HepG2 (cell line): ENCODE results near the gene SMYD2. TPM values are rescaled to one million over a fixed set of nuclear protein-coding genes. Genes with fewer than 3 reads are reported as not detected.

Experiments used
- ATAC-seq: fragments of 200-7000 bp; cut with Tn5 transposase; 3 replicates; pipeline ENCODE4 v1.9.1; 2020; ENCODE audit warnings: mild to moderate bottlenecking, moderate library complexity
- BruUV-seq: library from RNA; stranded (reverse); fragments of 400-500 nt; replicated peaks from 2 replicates; lab custom pipeline; 2021; lab: Mats Ljungman, UMichigan
- CTCF ChIA-PET: fragments of 300-600 bp; formaldehyde crosslinking; extraction: SDS; loops from one replicate; lab custom pipeline; 2021; ENCODE audit warnings: low total read pairs, inconsistent platforms, low intra/inter-chr PET ratio; lab: Yijun Ruan, JAX
- POLR2A ChIA-PET: fragments of 350-600 bp; sonication (Branson Sonifier 250); formaldehyde crosslinking; loops from one replicate; lab custom pipeline; 2020; ENCODE audit warnings: antibody characterized with exemption, inconsistent platforms; lab: Yijun Ruan, JAX
- DNase-seq: peaks from one replicate; pipeline ENCODE4 v3.0.0-alpha.2; 2015; ENCODE audit warnings: low spot score
- FAIRE-seq: peaks from 3 replicates; lab custom pipeline; 2011; peaks lifted over from hg19 to GRCh38; lab: Jason Lieb, UNC
- H2AFZ ChIP-seq: one replicate; pipeline ENCODE4 v1.6.1; 2011; ENCODE audit warnings: low read length, inconsistent platforms
- H3K27ac ChIP-seq: fragments of 300-600 bp; 3 replicates; pipeline ENCODE4 v1.8.0; 2011; ENCODE audit warnings: mixed run types, mild to moderate bottlenecking, mixed read lengths, low read length, inconsistent platforms; ENCODE audit not compliant: insufficient read depth; ENCODE audit errors: extremely low read length
- H3K27me3 ChIP-seq, 2 experiments: fragments of 200-600 bp in 1 of 2; 2 replicates in 1 of 2; 3 replicates in 1 of 2; pipeline versions ENCODE4 v1.6.0 to v1.8.0; 2011; ENCODE audit warnings: low read length in 2 of 2, mild to moderate bottlenecking in 2 of 2, moderate library complexity in 2 of 2, inconsistent platforms in 1 of 2; ENCODE audit not compliant: insufficient read depth in 2 of 2, control insufficient read depth in 1 of 2
- H3K36me3 ChIP-seq, 2 experiments: fragments of 200-600 bp in 1 of 2; replicated peaks in 1 of 2; 2 replicates in 1 of 2; 3 replicates in 1 of 2; pipeline versions ENCODE4 v1.5.1 to v1.8.0; 2011; ENCODE audit warnings: low read length in 2 of 2, inconsistent platforms in 1 of 2; ENCODE audit not compliant: insufficient read depth in 2 of 2, control insufficient read depth in 1 of 2
- H3K4me1 ChIP-seq: 2 replicates; pipeline ENCODE4 v1.5.1; 2012; ENCODE audit warnings: low read length, inconsistent platforms; ENCODE audit not compliant: insufficient read depth
- H3K4me2 ChIP-seq: 2 replicates; pipeline ENCODE4 v1.6.0; 2011; ENCODE audit warnings: low read depth, low read length, inconsistent platforms
- H3K4me3 ChIP-seq, 3 experiments: fragments of 200-600 bp in 1 of 3; sonication (generic), shearing (Covaris generic) in 1 of 3; replicated peaks in 1 of 3; 2 replicates each; pipeline ENCODE4 v1.5.1; 2011 to 2016; ENCODE audit warnings: low read length in 3 of 3, inconsistent platforms in 2 of 3, low read depth in 2 of 3, mild to moderate bottlenecking in 2 of 3, control low read depth in 1 of 3, mixed read lengths in 1 of 3; ENCODE audit not compliant: insufficient read depth in 1 of 3
- H3K79me2 ChIP-seq: one replicate; pipeline ENCODE4 v1.6.1; 2011; ENCODE audit warnings: low read length, inconsistent platforms; ENCODE audit not compliant: insufficient read depth
- H3K9ac ChIP-seq: 2 replicates; pipeline ENCODE4 v1.6.0; 2011; ENCODE audit warnings: mild to moderate bottlenecking, low read depth, low read length, inconsistent platforms; ENCODE audit not compliant: insufficient read depth
- H3K9me3 ChIP-seq: 2 replicates; pipeline ENCODE4 v1.5.1; 2012; ENCODE audit warnings: mild to moderate bottlenecking, low read length
- H4K20me1 ChIP-seq: 2 replicates; pipeline ENCODE4 v1.6.0; 2011; ENCODE audit warnings: inconsistent platforms, mild to moderate bottlenecking, low read length, moderate library complexity; ENCODE audit not compliant: insufficient read depth
- ARID5B ChIP-seq: IDR thresholded peaks from 2 replicates; pipeline ENCODE4 v1.4.0; 2020; ENCODE audit warnings: mild to moderate bottlenecking, missing genetic modification reagents
- CREM ChIP-seq, 2 experiments: sonication (generic) in 1 of 2; formaldehyde crosslinking in 1 of 2; IDR thresholded peaks; 2 replicates each; pipeline versions ENCODE4 v1.4.0 to v1.6.1; 2016 to 2020; ENCODE audit warnings: antibody characterized with exemption in 1 of 2, mild to moderate bottlenecking in 1 of 2, missing genetic modification reagents in 1 of 2
- KDM5A ChIP-seq: fragments of 200-600 bp; sonication (generic); IDR thresholded peaks from 2 replicates; pipeline ENCODE4 v1.7.0; 2018; ENCODE audit warnings: antibody characterized with exemption, mild to moderate bottlenecking, low read length, borderline replicate concordance
- KLF12 ChIP-seq: sonication (generic); formaldehyde crosslinking; IDR thresholded peaks from 2 replicates; pipeline ENCODE4 v1.4.0; 2020; ENCODE audit warnings: missing genetic modification reagents, borderline replicate concordance
- KLF9 ChIP-seq: IDR thresholded peaks from 2 replicates; pipeline ENCODE4 v1.6.1; 2016; ENCODE audit warnings: low read depth
- POGZ ChIP-seq: sonication (generic); formaldehyde crosslinking; IDR thresholded peaks from 2 replicates; pipeline ENCODE4 v1.4.0; 2020; ENCODE audit warnings: mild to moderate bottlenecking, missing genetic modification reagents
- TBX3 ChIP-seq: fragments of 450-650 bp; IDR thresholded peaks from 2 replicates; pipeline ENCODE4 v1.6.1; 2017; ENCODE audit warnings: antibody characterized with exemption, mild to moderate bottlenecking, inconsistent platforms, borderline replicate concordance
- ZBTB38 ChIP-seq: sonication (generic); formaldehyde crosslinking; IDR thresholded peaks from 2 replicates; pipeline ENCODE4 v1.5.1; 2020; ENCODE audit warnings: mild to moderate bottlenecking, missing genetic modification reagents
- ZNF383 ChIP-seq: sonication (generic); formaldehyde crosslinking; IDR thresholded peaks from 2 replicates; pipeline ENCODE4 v1.4.0; 2020; ENCODE audit warnings: missing genetic modification reagents, mild to moderate bottlenecking, borderline replicate concordance
- ZNF776 ChIP-seq: sonication (generic); formaldehyde crosslinking; IDR thresholded peaks from 2 replicates; pipeline ENCODE4 v1.4.0; 2020; ENCODE audit warnings: mild to moderate bottlenecking, missing genetic modification reagents
- WGBS: methylation state at CpG from one replicate; pipeline ENCODE4 v1.1.6; 2017; ENCODE audit warnings: low lambda C conversion rate; 5-methylcytosine and 5-hydroxymethylcytosine counted together
- in situ Hi-C: cut with HindIII; loops from 2 replicates; pipeline ENCODE4 v1.10.0; 2017; ENCODE audit warnings: low pct_unique_long_range_greater_than_20kb; ENCODE audit not compliant: extremely low pct_ligation_motif_present
- intact Hi-C: fragments of 100-400 bp; cut with micrococcal nuclease; formaldehyde crosslinking; loops from one replicate; pipeline ENCODE4 v1.10.0; 2022; ENCODE audit not compliant: unreplicated experiment
- polyA plus RNA-seq, 8 experiments: library from polyadenylated mRNA; depleted of rRNA in 3 of 8; stranded (reverse) in 7 of 8; unstranded in 1 of 8; fragments of >200 nt; fragmentation: Illumina TruSeq in 4 of 8; extraction: Trizol in 4 of 8; gene quantifications; 2 replicates each; pipeline versions ENCODE4 v1.2.1 to v1.2.3, GENCODE V29; 2011 to 2016; ENCODE audit warnings: low read depth in 4 of 8, missing spikeins in 1 of 8, mixed read lengths in 1 of 8; ENCODE audit not compliant: insufficient read depth in 1 of 8
- total RNA-seq, 5 experiments: library from RNA; depleted of rRNA; stranded (reverse); fragments of >200 nt; fragmentation: Illumina TruSeq; extraction: Trizol; gene quantifications; 2 replicates each; pipeline ENCODE4 v1.2.3, GENCODE V29; 2016; ENCODE audit warnings: low read depth in 1 of 5
- TF ChIP-seq, protein P1 (sequence below): IDR thresholded peaks from 2 replicates; pipeline ENCODE4 v1.6.1; 2016; ENCODE audit warnings: mild to moderate bottlenecking
- TF ChIP-seq, protein P2 (sequence below): sonication (generic); formaldehyde crosslinking; IDR thresholded peaks from 2 replicates; pipeline ENCODE4 v1.4.0; 2020; ENCODE audit warnings: mild to moderate bottlenecking, missing genetic modification reagents, borderline replicate concordance

Gene SMYD2
- total and polyA plus RNA-seq, 2 of the 13 experiments (the other 11 are each of a cell fraction or from before 2014, with no cell fraction given) = 72.7 to 139 TPM

- ATAC-seq = peak; percentile 6; the same call in 2 of the 3 replicates
- Histone ChIP-seq H3K4me1 (peaks cover 69% of the 10 kb centered on the region), H3K27me3 (no peaks in the 10 kb centered on the region; a peak in 1 of 5 replicates), H4K20me1 (no peaks in the 10 kb centered on the region), H2AFZ (no peak overlapping the region), H3K9ac (peak overlapping the region; percentile 91), H3K4me2 (peak overlapping the region; percentile 96), H3K9me3 (no peaks in the 10 kb centered on the region), H3K79me2 (peaks cover 49% of the 10 kb centered on the region), H3K36me3 (no peaks in the 10 kb centered on the region; a peak in 1 of 5 replicates), H3K4me3 (peak overlapping the region; percentile 84 to 94 (median 86)), H3K27ac (peak overlapping the region; percentile 98)
- TSS peak; percentile 55 for BruUV-seq
- in situ Hi-C loops (no loop called here), intact Hi-C loops (no loop called here)
- POLR2A ChIA-PET = interaction anchor here (1.1 to 1.2 kb wide), 2 partner anchors 37 to 712 kb away, joined by 3 to 4 read pairs; no protein-coding TSS in a partner anchor
- DNase-seq = peak; percentile 56
- CTCF ChIA-PET = no interaction called here
- 0% methylated on average over 13 of the region's 14 CpGs for WGBS
- FAIRE-seq = peak; percentile 21
- TF ChIP-seq KLF9 (CRISPR knock-in tag) (peak; percentile 37; the same call in 1 of the 2 replicates), TBX3 (no peak), CREM (IDR thresholded peaks at IDR 0.05) (no peak), CREM (CRISPR knock-in tag; IDR thresholded peaks at IDR 0.05) (no peak), ZNF776 (no peak), ZBTB38 (no peak), ZNF383 (CRISPR knock-in tag) (no peak), ARID5B (CRISPR knock-in tag) (no peak), POGZ (no peak), KDM5A (peak; percentile 42; the same call in 1 of the 2 replicates), KLF12 (CRISPR knock-in tag) (no peak)
- TF ChIP-seq, protein P1, sequence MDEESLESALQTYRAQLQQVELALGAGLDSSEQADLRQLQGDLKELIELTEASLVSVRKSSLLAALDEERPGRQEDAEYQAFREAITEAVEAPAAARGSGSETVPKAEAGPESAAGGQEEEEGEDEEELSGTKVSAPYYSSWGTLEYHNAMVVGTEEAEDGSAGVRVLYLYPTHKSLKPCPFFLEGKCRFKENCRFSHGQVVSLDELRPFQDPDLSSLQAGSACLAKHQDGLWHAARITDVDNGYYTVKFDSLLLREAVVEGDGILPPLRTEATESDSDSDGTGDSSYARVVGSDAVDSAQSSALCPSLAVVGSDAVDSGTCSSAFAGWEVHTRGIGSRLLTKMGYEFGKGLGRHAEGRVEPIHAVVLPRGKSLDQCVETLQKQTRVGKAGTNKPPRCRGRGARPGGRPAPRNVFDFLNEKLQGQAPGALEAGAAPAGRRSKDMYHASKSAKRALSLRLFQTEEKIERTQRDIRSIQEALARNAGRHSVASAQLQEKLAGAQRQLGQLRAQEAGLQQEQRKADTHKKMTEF (CRISPR knock-in tag) = no peak
- TF ChIP-seq, protein P2, sequence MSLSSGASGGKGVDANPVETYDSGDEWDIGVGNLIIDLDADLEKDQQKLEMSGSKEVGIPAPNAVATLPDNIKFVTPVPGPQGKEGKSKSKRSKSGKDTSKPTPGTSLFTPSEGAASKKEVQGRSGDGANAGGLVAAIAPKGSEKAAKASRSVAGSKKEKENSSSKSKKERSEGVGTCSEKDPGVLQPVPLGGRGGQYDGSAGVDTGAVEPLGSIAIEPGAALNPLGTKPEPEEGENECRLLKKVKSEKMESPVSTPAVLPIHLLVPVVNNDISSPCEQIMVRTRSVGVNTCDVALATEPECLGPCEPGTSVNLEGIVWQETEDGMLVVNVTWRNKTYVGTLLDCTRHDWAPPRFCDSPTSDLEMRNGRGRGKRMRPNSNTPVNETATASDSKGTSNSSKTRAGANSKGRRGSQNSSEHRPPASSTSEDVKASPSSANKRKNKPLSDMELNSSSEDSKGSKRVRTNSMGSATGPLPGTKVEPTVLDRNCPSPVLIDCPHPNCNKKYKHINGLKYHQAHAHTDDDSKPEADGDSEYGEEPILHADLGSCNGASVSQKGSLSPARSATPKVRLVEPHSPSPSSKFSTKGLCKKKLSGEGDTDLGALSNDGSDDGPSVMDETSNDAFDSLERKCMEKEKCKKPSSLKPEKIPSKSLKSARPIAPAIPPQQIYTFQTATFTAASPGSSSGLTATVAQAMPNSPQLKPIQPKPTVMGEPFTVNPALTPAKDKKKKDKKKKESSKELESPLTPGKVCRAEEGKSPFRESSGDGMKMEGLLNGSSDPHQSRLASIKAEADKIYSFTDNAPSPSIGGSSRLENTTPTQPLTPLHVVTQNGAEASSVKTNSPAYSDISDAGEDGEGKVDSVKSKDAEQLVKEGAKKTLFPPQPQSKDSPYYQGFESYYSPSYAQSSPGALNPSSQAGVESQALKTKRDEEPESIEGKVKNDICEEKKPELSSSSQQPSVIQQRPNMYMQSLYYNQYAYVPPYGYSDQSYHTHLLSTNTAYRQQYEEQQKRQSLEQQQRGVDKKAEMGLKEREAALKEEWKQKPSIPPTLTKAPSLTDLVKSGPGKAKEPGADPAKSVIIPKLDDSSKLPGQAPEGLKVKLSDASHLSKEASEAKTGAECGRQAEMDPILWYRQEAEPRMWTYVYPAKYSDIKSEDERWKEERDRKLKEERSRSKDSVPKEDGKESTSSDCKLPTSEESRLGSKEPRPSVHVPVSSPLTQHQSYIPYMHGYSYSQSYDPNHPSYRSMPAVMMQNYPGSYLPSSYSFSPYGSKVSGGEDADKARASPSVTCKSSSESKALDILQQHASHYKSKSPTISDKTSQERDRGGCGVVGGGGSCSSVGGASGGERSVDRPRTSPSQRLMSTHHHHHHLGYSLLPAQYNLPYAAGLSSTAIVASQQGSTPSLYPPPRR = no peak
Observed at GRCh38 chr1:214281720-214282629, 1.0 kb downstream of the SMYD2 start.
